GM12875 (cell line): ENCODE data around the gene LYPD1.

Experiments used
- H3K4me3 ChIP-seq: one replicate; pipeline ENCODE4 v1.5.1; 2011; ENCODE audit warnings: low read depth, low read length, control low read depth
- CTCF ChIP-seq: IDR thresholded peaks from 2 replicates; pipeline ENCODE4 v1.5.1; 2011; ENCODE audit warnings: low read depth, mild to moderate bottlenecking, control low read depth, inconsistent platforms, low read length, moderate library complexity, borderline replicate concordance; ENCODE audit not compliant: insufficient read depth

Gene LYPD1

DNA sequence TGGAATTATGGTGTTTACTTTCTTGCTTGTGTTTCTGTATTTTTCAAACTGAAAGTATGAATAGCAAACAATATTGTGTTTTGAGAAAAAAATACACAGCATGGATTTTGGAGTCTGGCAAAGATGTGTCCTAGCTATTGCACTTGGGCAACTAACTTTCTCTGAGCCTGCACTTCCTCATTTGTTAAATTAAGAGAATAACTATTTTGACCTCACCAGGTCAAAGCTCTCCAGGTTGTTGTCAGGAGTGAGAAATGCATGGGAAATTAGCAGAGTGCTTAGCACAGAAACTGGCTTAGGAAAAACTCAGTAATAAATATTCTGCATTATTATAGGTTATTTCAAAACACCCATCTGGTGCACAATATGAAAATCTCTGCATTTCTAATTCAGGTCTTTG, 28.2 kb downstream of the LYPD1 start:
- no peak for TF ChIP-seq CTCF
- no peak overlapping the region for H3K4me3 ChIP-seq

DNA sequence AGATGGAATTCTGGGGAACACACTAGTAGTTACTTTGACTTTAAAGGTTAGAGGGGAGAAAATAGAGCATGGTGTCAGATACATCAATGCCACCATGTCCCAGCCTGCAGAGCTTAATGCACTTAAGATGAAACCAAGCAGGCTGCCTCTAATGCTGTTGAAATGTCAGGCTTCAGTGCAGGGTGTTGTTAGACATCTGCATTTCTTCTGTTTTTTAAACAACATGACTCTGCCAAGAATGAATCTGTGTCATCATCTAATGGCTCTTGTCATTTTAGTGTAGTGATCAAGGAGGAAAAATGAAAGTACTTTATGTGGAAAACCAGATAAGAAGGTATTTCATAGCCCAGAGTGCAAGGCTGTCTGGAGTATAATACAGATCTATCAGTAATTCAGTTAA, 29.9 kb downstream of the LYPD1 start:
- no peak overlapping the region for H3K4me3 ChIP-seq
- no peak for TF ChIP-seq CTCF

DNA sequence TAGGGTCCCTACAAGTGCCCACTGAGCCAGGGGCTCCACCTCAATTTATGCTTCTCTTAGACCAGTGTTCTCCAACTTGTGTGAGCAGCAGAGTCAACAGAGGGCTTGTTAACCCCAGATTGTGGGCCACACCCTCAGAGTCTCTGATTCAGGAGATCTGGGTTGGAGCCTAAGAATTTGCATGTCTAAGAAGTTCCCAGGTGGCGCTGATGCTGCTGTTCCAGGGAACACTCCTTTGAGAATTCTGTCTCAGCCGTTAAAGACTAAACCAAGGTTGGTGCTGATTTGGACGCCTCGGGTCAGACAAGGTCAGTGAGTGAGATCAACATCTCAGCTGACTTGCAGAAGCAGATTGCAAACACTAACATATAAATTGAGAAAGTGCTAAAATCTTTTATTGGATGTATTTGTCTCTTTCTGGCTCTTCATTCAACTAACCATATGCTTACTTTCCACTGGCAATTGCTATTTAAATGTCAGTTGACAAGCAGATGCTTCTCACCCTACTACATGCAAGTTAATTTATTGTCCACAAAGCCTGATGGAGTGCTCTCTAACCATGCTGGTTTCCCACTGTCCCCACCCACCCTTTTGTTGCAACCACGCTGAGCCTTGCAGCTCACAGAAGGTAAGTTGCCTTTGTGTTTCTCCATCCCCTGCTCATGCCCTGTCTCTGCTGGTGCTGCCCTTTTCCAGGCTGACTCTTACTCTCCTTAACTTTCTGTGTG, 31.5 kb downstream of the LYPD1 start:
- TF ChIP-seq CTCF, result no peak
- no peak overlapping the region for H3K4me3 ChIP-seq

DNA sequence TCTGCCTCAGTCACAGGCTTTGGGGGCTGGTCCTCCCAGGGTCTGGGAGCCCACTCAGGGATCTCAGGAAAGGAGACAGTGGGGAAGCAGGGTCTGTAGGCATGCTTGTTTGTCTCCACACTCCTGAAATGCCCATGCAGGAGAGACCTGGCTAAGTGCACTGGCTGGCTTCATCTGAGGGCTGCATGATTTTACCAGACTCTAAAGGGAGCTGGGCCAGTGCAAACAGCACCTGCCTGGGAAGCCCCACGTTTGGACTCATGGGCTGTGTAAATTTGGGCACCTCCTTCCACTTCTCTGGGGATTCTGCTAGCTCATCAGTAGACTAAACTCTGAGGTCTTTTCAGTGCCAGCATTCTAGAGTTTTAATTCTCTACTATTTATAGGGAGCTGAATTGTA, 33.7 kb downstream of the LYPD1 start:
- no peak overlapping the region for H3K4me3 ChIP-seq
- no peak for TF ChIP-seq CTCF

GRCh38 chr2:132633635-132634034, 36.4 kb downstream of the LYPD1 start:
- H3K4me3 ChIP-seq, result no peak overlapping the region
- no peak for TF ChIP-seq CTCF

DNA sequence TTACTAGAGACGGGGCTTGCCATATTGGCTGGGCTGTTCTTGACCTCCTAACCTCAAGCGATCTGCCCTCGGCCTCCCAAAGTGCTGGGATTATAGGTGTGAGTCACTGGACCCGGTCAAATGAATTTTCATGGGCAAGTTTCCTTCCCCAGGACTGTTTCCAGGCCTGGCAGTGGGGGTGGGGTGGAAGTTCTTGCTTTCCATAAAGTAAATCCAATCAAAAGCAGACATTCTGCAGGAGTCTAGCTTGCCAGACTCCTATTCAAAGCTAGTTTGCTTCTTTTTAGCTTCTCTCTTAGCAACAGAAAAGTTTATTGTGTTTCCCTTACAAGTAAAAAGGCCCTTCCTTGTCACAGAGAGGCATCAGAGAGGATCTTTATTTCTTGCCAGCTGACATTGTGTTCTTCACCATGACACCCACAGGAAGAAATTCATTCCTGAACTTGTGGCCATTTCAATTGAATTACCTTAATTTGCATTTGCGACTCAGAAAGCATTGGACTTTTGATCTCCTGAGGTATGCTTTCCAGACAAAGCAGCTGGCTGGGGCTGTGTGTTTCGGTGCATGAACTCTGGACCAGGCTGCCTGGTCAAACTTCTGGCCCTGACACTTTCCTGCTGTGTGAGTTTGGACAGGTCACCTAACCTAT, 37.9 kb downstream of the LYPD1 start:
- no peak overlapping the region for H3K4me3 ChIP-seq
- TF ChIP-seq CTCF, result no peak

GRCh38 chr2:132627536-132627935, 42.5 kb downstream of the LYPD1 start:
- H3K4me3 ChIP-seq, result no peak overlapping the region
- TF ChIP-seq CTCF, result no peak
